PFSK-1 (cell line): Measurements from ENCODE around the gene KCNE4.

Source experiments
- SIN3A ChIP-seq: IDR thresholded peaks from 2 replicates; pipeline ENCODE4 v1.6.1; 2012; ENCODE audit warnings: mild to moderate bottlenecking, low read length, moderate library complexity, borderline replicate concordance; ENCODE audit not compliant: insufficient read depth
- TAF1 ChIP-seq: IDR thresholded peaks from 2 replicates; pipeline ENCODE4 v1.6.1; 2012; ENCODE audit warnings: low read length, control low read depth, borderline replicate concordance; ENCODE audit not compliant: insufficient read depth
- TF ChIP-seq, protein P1 (sequence below), 2 experiments: IDR thresholded peaks; 2 replicates each; pipeline versions ENCODE4 v1.6.1 to v1.8.0; 2011 to 2012; ENCODE audit warnings: low read depth in 2 of 2, low read length in 2 of 2, control low read depth in 1 of 2, inconsistent platforms in 1 of 2, mild to moderate bottlenecking in 1 of 2, moderate library complexity in 1 of 2; ENCODE audit not compliant: insufficient read depth in 1 of 2

DNA sequence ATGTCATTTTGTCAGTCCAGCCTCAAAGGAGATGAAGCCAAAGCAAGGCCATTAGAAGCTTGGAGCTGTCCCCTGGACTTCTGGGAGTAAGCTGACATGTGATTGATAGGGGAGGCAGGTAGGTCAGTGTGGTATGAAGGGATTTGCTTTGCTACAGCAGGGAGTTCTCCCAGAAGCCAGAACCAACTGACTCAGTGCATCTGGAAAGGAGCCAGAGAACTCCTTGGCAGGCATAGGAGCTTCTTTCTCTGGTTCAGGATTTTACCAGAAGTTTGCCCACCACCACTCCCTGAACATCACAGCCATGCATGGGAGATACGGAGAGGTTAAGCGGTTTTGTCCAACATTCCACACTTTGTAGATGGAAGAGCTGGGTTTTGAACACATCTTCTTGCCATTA is 24.5 kb upstream of the KCNE4 start:
- TF ChIP-seq SIN3A (no peak), TAF1 (no peak)
- TF ChIP-seq, protein P1, sequence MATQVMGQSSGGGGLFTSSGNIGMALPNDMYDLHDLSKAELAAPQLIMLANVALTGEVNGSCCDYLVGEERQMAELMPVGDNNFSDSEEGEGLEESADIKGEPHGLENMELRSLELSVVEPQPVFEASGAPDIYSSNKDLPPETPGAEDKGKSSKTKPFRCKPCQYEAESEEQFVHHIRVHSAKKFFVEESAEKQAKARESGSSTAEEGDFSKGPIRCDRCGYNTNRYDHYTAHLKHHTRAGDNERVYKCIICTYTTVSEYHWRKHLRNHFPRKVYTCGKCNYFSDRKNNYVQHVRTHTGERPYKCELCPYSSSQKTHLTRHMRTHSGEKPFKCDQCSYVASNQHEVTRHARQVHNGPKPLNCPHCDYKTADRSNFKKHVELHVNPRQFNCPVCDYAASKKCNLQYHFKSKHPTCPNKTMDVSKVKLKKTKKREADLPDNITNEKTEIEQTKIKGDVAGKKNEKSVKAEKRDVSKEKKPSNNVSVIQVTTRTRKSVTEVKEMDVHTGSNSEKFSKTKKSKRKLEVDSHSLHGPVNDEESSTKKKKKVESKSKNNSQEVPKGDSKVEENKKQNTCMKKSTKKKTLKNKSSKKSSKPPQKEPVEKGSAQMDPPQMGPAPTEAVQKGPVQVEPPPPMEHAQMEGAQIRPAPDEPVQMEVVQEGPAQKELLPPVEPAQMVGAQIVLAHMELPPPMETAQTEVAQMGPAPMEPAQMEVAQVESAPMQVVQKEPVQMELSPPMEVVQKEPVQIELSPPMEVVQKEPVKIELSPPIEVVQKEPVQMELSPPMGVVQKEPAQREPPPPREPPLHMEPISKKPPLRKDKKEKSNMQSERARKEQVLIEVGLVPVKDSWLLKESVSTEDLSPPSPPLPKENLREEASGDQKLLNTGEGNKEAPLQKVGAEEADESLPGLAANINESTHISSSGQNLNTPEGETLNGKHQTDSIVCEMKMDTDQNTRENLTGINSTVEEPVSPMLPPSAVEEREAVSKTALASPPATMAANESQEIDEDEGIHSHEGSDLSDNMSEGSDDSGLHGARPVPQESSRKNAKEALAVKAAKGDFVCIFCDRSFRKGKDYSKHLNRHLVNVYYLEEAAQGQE (IDR thresholded peaks at IDR 0.05; ENCODE audit: insufficient read depth in 1 of 2, low read depth in 2 of 2, low read length in 2 of 2): no peak
